Activated naive CD4-positive, alpha-beta T cell treated with anti-CD3 and anti-CD28 coated beads, Interleukin-2, amount 10 ng/mL, durations not matched to agents 7 days and 5 days (primary cell): ENCODE data around the gene PPIG.

ENCODE experiments used
- CTCF ChIA-PET: fragments of 350-600 bp; sonication (Branson Sonifier 250); formaldehyde crosslinking; loops from one replicate; lab custom pipeline; 2021; ENCODE audit warnings: antibody characterized with exemption; lab: Charles Lee
- DNase-seq: peaks from one replicate; pipeline ENCODE4 v3.0.0-alpha.2; 2020
- H3K27ac Mint-ChIP-seq: one replicate; pipeline ENCODE4 v1.8.0; 2021; ENCODE audit warnings: mild to moderate bottlenecking, moderate library complexity, mixed read lengths
- H3K27me3 Mint-ChIP-seq: one replicate; pipeline ENCODE4 v1.8.0; 2021; ENCODE audit warnings: mild to moderate bottlenecking, mixed read lengths
- H3K36me3 Mint-ChIP-seq: one replicate; pipeline ENCODE4 v1.8.0; 2021; ENCODE audit warnings: mixed read lengths
- H3K4me1 Mint-ChIP-seq: one replicate; pipeline ENCODE4 v1.8.0; 2021; ENCODE audit warnings: mixed read lengths
- H3K4me3 Mint-ChIP-seq: one replicate; pipeline ENCODE4 v1.8.0; 2021; ENCODE audit warnings: mild to moderate bottlenecking, moderate library complexity, mixed read lengths
- H3K9me3 Mint-ChIP-seq: one replicate; pipeline ENCODE4 v1.8.0; 2021; ENCODE audit warnings: mixed read lengths

PPIG gene

GRCh38 chr2:169661265-169661664, 77.1 kb downstream of the PPIG start:
- Mint-ChIP-seq H3K4me1 (peaks cover 2% of the 10 kb centered on the region), H3K36me3 (no peaks in the 10 kb centered on the region), H3K4me3 (no peak overlapping the region), H3K9me3 (no peaks in the 10 kb centered on the region), H3K27me3 (peaks cover 20% of the 10 kb centered on the region), H3K27ac (no peak overlapping the region)
- no peak for DNase-seq
- CTCF ChIA-PET = no interaction called here

- Mint-ChIP-seq H3K27ac (no peak overlapping the region), H3K4me3 (no peak overlapping the region), H3K36me3 (no peaks in the 10 kb centered on the region), H3K4me1 (peaks cover 2% of the 10 kb centered on the region), H3K9me3 (no peaks in the 10 kb centered on the region), H3K27me3 (peaks cover 16% of the 10 kb centered on the region)
- CTCF ChIA-PET = no interaction called here
- DNase-seq = no peak
Measured at GRCh38 chr2:169662744-169663143, 78.6 kb downstream of the PPIG start.

- DNase-seq = no peak
- Mint-ChIP-seq H3K4me3 (no peak overlapping the region), H3K36me3 (no peaks in the 10 kb centered on the region), H3K9me3 (no peaks in the 10 kb centered on the region), H3K4me1 (peaks cover 2% of the 10 kb centered on the region), H3K27ac (no peak overlapping the region), H3K27me3 (peaks cover 16% of the 10 kb centered on the region)
- CTCF ChIA-PET = no interaction called here
Measured at GRCh38 chr2:169663247-169663646, 79.1 kb downstream of the PPIG start.

DNA sequence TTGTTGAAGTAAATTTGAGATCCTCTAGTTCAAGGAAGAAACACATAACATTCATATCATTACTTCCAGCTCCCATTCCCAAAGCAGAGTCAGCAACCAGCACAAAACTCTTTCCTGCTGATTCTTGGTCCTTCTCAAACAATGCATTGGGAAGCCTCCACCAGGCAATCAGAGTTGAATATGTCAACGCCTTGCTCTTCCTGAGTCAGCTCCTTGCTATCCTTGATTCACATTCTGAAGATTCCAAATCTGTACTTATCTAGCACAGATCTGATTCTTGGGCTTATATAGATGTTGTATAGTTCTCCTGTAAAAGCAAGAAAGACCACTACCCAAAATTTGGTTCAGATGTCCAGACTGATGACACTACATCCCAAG, 80.4 kb downstream of the PPIG start:
- Mint-ChIP-seq H3K4me3 (no peak overlapping the region), H3K9me3 (no peaks in the 10 kb centered on the region), H3K4me1 (peaks cover under 1% of the 10 kb centered on the region), H3K36me3 (no peaks in the 10 kb centered on the region), H3K27ac (no peak overlapping the region), H3K27me3 (peaks cover 22% of the 10 kb centered on the region)
- CTCF ChIA-PET = no interaction called here
- no peak for DNase-seq

- Mint-ChIP-seq H3K4me3 (no peak overlapping the region), H3K36me3 (no peaks in the 10 kb centered on the region), H3K27ac (no peak overlapping the region), H3K27me3 (peaks cover 22% of the 10 kb centered on the region), H3K9me3 (no peaks in the 10 kb centered on the region), H3K4me1 (no peaks in the 10 kb centered on the region)
- CTCF ChIA-PET = no interaction called here
- DNase-seq = no peak
Measured at GRCh38 chr2:169664978-169665930, 81.1 kb downstream of the PPIG start.

- H3K4me3 Mint-ChIP-seq = no peak overlapping the region
- H3K27me3 Mint-ChIP-seq = peaks cover 20% of the 10 kb centered on the region
- no peaks in the 10 kb centered on the region for H3K9me3 Mint-ChIP-seq
- CTCF ChIA-PET = no interaction called here
- no peaks in the 10 kb centered on the region for H3K36me3 Mint-ChIP-seq
- no peak for DNase-seq
- H3K4me1 Mint-ChIP-seq = no peaks in the 10 kb centered on the region
- H3K27ac Mint-ChIP-seq = no peak overlapping the region
Measured at GRCh38 chr2:169667583-169667982, 83.4 kb downstream of the PPIG start.

GRCh38 chr2:169670215-169670651, 86.1 kb downstream of the PPIG start:
- CTCF ChIA-PET = no interaction called here
- no peak for DNase-seq
- H3K4me3 Mint-ChIP-seq = no peak overlapping the region
- no peaks in the 10 kb centered on the region for H3K4me1 Mint-ChIP-seq
- H3K27ac Mint-ChIP-seq = no peak overlapping the region
- H3K36me3 Mint-ChIP-seq = no peaks in the 10 kb centered on the region
- peaks cover 14% of the 10 kb centered on the region for H3K27me3 Mint-ChIP-seq
- H3K9me3 Mint-ChIP-seq = no peaks in the 10 kb centered on the region

- Mint-ChIP-seq H3K27me3 (peaks cover 14% of the 10 kb centered on the region), H3K4me1 (no peaks in the 10 kb centered on the region), H3K27ac (no peak overlapping the region), H3K4me3 (no peak overlapping the region), H3K9me3 (no peaks in the 10 kb centered on the region), H3K36me3 (no peaks in the 10 kb centered on the region)
- no peak for DNase-seq
- CTCF ChIA-PET = no interaction called here
Measured at GRCh38 chr2:169670937-169671336, 86.8 kb downstream of the PPIG start.

GRCh38 chr2:169672406-169672805, 88.3 kb downstream of the PPIG start:
- no peaks in the 10 kb centered on the region for H3K4me1 Mint-ChIP-seq
- no peak overlapping the region for H3K27ac Mint-ChIP-seq
- CTCF ChIA-PET = no interaction called here
- no peaks in the 10 kb centered on the region for H3K36me3 Mint-ChIP-seq
- H3K9me3 Mint-ChIP-seq = no peaks in the 10 kb centered on the region
- DNase-seq = no peak
- H3K4me3 Mint-ChIP-seq = no peak overlapping the region
- peaks cover 14% of the 10 kb centered on the region for H3K27me3 Mint-ChIP-seq

GRCh38 chr2:169673106-169673505, 89.0 kb downstream of the PPIG start:
- Mint-ChIP-seq H3K36me3 (no peaks in the 10 kb centered on the region), H3K27ac (no peak overlapping the region), H3K27me3 (peaks cover 14% of the 10 kb centered on the region), H3K9me3 (no peaks in the 10 kb centered on the region), H3K4me3 (no peak overlapping the region), H3K4me1 (no peaks in the 10 kb centered on the region)
- no peak for DNase-seq
- CTCF ChIA-PET = no interaction called here

DNA sequence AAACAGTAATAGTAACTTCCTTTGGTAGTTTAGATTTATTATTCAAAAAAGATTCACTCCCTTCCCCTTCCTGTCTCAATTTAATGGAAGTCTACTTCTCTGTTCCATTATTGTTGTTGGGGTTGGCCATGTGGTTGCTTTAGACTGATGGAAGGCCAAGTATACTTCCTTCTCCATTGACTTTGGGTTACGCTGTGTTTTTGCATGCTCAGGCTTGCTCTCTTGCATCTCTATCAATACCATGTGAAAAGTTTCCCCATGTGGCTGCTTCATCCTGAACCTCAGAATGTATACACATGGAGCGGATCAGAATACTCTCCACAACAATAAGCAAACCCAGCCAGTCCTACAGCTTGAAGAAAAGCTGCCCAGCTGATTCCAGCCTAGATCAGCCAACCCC, 89.8 kb downstream of the PPIG start:
- Mint-ChIP-seq H3K27me3 (peaks cover 14% of the 10 kb centered on the region), H3K4me1 (no peaks in the 10 kb centered on the region), H3K4me3 (no peak overlapping the region), H3K36me3 (no peaks in the 10 kb centered on the region), H3K27ac (no peak overlapping the region), H3K9me3 (no peaks in the 10 kb centered on the region)
- DNase-seq = no peak
- CTCF ChIA-PET = no interaction called here

DNA sequence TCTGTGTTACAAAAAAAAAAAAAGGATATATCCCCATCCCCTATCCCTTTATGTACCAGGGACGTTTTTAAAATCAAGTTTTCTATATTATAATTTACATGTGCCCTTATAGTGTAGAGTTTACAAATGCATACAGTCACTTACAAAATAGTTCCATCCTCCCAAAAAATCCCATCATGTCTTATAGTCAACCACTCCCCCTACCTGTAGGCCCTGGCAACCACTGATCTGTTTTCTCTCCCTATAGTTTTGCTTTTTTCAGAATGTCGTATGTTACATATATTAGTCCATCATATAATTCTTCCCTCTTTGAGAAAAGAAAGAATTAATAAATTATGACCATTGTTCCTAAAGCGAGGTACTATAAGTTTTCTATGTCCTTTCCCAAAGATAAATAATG, 92.2 kb downstream of the PPIG start:
- DNase-seq = no peak
- H3K27ac Mint-ChIP-seq = peak overlapping the region; percentile 2
- no peaks in the 10 kb centered on the region for H3K36me3 Mint-ChIP-seq
- peaks cover 8% of the 10 kb centered on the region for H3K27me3 Mint-ChIP-seq
- CTCF ChIA-PET = no interaction called here
- H3K4me1 Mint-ChIP-seq = no peaks in the 10 kb centered on the region
- no peak overlapping the region for H3K4me3 Mint-ChIP-seq
- no peaks in the 10 kb centered on the region for H3K9me3 Mint-ChIP-seq

DNA sequence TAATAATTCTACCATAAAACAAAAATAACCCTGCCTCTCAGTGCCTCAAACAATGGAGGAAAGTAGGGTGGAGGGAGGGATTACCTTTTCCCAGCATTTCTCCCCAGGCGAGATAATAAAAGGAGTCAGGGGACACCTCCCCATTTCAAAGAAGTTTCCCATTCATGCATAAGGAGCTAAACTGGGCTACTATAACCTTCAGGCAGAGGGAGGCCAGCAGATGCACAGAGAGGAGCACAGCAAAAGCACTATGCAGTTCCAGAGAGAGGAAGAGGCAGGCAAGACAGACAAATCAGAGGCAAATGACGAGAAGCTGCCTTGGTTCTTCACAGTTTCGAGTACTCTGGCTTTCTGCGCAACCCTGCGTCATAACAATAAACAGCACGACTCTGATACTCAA, 92.7 kb downstream of the PPIG start:
- H3K4me3 Mint-ChIP-seq = no peak overlapping the region
- no peak overlapping the region for H3K27ac Mint-ChIP-seq
- no peaks in the 10 kb centered on the region for H3K9me3 Mint-ChIP-seq
- no peaks in the 10 kb centered on the region for H3K4me1 Mint-ChIP-seq
- CTCF ChIA-PET = no interaction called here
- DNase-seq = no peak
- no peaks in the 10 kb centered on the region for H3K36me3 Mint-ChIP-seq
- H3K27me3 Mint-ChIP-seq = peaks cover 8% of the 10 kb centered on the region

DNA sequence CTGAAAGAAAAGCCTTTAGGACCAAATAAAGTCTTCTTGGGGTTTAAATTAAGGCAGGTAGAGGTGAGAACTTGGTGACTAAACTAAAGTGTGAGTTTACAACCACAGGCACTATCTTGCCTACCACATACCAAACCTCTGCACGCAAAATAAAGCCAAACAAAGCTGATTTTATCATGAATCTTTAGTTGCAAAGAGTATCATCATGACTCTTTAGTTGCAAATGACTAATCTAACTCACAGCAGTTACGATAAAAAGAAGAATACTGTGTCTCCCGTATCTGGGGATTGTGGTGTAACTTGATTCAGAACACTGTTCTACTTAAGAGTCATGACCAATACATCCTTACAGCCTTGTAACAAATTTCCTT, 98.9 kb downstream of the PPIG start:
- Mint-ChIP-seq H3K27ac (no peak overlapping the region), H3K4me1 (no peaks in the 10 kb centered on the region), H3K36me3 (no peaks in the 10 kb centered on the region), H3K4me3 (no peak overlapping the region), H3K27me3 (peaks cover 9% of the 10 kb centered on the region), H3K9me3 (no peaks in the 10 kb centered on the region)
- CTCF ChIA-PET = interaction anchor here (1.3 kb wide), 1 partner anchor 11 kb away, joined by 3 read pairs; the partner anchor contains the start of genes CFAP210 and PHOSPHO2
- DNase-seq = no peak

DNA sequence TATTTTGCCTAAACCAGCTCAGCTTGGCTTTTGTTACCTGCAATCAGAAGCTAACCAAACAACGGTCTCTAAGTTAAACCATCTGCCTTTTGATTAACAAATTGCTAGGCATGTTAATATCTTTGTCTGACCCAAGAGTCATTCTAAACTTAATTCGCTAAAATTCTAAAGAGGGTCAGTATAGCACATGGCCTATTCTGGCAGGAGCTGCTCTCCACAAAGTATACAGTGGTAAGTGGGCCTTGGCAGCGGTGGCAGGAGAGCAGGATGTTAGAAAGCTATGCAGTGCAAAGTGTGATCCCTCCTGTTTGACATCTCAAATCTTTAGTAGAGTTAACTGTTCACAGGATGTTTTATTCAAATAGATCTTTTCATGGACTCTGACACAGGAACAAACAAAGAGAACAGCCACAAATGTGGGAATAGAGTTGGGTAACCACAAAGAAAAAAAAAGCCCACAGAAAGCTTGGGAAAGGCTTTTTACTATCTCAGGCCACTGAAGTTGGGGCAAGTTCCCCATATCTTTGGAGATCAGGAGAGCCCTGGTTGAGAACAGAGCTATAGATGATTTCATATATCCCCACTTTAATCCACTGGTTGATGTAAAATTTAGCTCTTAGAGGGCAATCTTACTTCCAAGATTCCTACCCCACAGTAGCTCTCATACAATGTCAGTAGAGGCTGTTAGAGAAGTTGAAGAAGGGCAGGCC, 99.4 kb downstream of the PPIG start:
- peaks cover 11% of the 10 kb centered on the region for H3K27me3 Mint-ChIP-seq
- CTCF ChIA-PET = interaction anchor here (1.3 kb wide), 1 partner anchor 10 kb away, joined by 3 read pairs; the partner anchor contains the start of genes CFAP210 and PHOSPHO2
- peaks cover 4% of the 10 kb centered on the region for H3K9me3 Mint-ChIP-seq
- no peaks in the 10 kb centered on the region for H3K36me3 Mint-ChIP-seq
- no peak overlapping the region for H3K4me3 Mint-ChIP-seq
- H3K27ac Mint-ChIP-seq = no peak overlapping the region
- no peak for DNase-seq
- no peaks in the 10 kb centered on the region for H3K4me1 Mint-ChIP-seq
